ENCODE measurements around the gene DIS3L2. TPM values are rescaled to one million over a fixed set of nuclear protein-coding genes. Genes with fewer than 3 reads are reported as not detected.

DIS3L2 gene
- total RNA-seq, 1 donor = 24.9 TPM

- no peak for DNase-seq (ENCODE audit: low read depth)
- H3K4me3 ChIP-seq (ENCODE audit: low read depth, low read length) = no peak overlapping the region
- TF ChIP-seq CTCF (IDR thresholded peaks at IDR 0.05; ENCODE audit: insufficient read depth, low read length) = no peak
Observed at GRCh38 chr2:232211743-232212686, 250.5 kb downstream of the DIS3L2 start.

- TF ChIP-seq CTCF (IDR thresholded peaks at IDR 0.05; ENCODE audit: insufficient read depth, low read length) = no peak
- H3K4me3 ChIP-seq (ENCODE audit: low read depth, low read length) = no peak overlapping the region
- DNase-seq (ENCODE audit: low read depth) = no peak
Observed at GRCh38 chr2:232213176-232213575, 251.7 kb downstream of the DIS3L2 start.

DNA sequence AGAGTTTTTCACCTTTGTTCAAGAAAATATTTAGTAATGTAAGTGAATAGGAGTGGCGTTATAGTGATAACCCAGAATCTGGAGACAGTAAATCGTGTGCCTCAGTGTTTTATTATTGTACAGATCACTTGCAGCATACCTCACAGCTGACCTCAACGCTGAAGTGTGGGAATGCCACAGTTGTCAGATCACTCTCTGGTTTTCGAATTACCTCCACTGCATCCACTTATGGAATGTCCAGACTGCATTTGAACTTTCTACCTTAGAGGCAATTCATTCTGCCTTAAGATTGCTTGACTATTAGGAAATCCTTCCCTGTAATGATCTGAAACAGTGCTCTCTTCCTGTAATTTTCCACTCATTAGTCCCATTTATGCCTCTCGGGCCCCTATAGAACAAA, 252.5 kb downstream of the DIS3L2 start:
- TF ChIP-seq CTCF (IDR thresholded peaks at IDR 0.05; ENCODE audit: insufficient read depth, low read length) = no peak
- H3K4me3 ChIP-seq (ENCODE audit: low read depth, low read length) = no peak overlapping the region
- DNase-seq (ENCODE audit: low read depth) = no peak

GRCh38 chr2:232216028-232216427, 254.5 kb downstream of the DIS3L2 start:
- H3K4me3 ChIP-seq (ENCODE audit: low read depth, low read length) = no peak overlapping the region
- TF ChIP-seq CTCF (IDR thresholded peaks at IDR 0.05; ENCODE audit: insufficient read depth, low read length) = no peak
- no peak for DNase-seq (ENCODE audit: low read depth)

DNA sequence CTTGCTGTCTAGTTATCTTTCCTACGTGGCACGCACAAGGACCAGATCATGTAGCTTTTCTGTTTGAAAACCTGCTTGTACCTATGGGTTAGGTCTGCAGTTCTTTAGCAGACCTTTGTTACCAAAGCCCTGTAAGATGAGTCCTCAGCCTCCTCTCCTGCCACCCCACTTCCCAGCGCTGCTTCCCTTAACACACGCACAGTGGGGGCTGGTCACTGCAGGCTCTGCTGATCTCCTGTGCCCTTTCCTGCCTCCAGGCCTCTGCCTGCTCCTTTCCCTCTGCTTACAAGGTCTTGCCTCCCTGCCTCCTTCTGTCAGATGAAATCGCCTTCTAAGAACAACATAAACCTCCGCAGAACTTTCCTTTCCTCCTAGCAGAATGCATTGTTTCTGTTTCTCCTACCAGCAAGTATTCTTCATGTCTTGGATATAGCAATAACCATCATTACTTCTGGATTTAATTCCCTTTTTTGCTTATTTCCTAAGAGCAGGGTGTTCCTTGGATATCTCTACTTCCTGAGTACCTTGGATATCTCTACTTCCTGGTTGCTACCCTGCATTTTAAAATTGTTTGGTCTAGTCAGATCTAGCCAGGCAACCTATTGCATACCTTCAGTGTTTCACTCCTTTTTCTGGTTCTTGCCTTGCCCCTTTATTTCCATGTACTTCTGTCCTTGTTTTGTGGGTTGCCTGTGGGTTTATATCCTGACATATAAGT, 257.4 kb downstream of the DIS3L2 start:
- no peak for DNase-seq (ENCODE audit: low read depth)
- no peak overlapping the region for H3K4me3 ChIP-seq (ENCODE audit: low read depth, low read length)
- no peak for TF ChIP-seq CTCF (IDR thresholded peaks at IDR 0.05; ENCODE audit: insufficient read depth, low read length)

- no peak for TF ChIP-seq CTCF (IDR thresholded peaks at IDR 0.05; ENCODE audit: insufficient read depth, low read length)
- DNase-seq (ENCODE audit: low read depth) = no peak
- no peak overlapping the region for H3K4me3 ChIP-seq (ENCODE audit: low read depth, low read length)
Observed at GRCh38 chr2:232219496-232219870, 258.0 kb downstream of the DIS3L2 start.

All from fibroblast of the aortic adventitia (primary cell).